Measurements from ENCODE around the gene PIGBOS1.

DNA sequence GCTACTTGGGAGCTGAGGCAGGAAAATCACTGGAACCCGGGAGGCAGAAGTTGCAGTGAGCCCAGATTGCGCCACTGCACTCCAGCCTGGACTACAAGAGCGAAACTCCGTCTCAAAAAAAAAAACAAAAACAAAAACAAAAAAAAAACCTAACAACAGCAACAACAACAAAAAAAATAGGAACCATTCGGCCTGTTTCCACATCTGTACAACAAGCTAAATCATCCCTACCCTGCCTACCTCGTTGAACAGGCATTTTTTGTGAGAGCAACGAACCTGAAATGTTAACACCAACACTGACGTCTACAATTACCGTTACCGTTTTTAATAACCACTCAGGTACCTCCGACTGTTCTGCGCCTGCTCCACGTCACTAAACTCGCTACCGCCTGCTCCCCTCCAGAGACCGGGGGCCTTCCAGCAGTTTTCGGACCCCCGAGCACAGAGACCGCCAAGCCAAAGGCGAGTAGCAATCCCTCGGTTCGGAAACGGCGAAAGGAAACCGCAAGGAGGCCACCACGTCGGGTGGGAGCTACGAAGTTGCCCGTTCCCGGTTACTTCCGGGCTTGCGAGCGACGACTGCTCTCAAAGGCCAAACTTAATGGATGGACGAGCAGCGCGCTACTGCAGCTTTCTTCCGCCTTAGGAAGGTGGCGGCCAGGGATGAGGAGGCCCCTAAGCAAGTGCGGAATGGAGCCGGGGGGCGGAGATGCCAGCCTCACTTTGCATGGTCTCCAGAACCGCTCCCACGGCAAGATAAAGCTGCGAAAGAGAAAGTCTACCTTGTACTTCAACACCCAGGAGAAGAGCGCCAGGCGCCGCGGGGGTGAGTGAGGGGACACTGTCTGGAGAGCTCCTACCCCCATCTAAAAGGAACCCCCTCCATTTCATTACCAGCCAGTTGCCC lies at the start of gene PIGBOS1, which contains the start of gene PIGB:
- TF ChIP-seq, protein P1, sequence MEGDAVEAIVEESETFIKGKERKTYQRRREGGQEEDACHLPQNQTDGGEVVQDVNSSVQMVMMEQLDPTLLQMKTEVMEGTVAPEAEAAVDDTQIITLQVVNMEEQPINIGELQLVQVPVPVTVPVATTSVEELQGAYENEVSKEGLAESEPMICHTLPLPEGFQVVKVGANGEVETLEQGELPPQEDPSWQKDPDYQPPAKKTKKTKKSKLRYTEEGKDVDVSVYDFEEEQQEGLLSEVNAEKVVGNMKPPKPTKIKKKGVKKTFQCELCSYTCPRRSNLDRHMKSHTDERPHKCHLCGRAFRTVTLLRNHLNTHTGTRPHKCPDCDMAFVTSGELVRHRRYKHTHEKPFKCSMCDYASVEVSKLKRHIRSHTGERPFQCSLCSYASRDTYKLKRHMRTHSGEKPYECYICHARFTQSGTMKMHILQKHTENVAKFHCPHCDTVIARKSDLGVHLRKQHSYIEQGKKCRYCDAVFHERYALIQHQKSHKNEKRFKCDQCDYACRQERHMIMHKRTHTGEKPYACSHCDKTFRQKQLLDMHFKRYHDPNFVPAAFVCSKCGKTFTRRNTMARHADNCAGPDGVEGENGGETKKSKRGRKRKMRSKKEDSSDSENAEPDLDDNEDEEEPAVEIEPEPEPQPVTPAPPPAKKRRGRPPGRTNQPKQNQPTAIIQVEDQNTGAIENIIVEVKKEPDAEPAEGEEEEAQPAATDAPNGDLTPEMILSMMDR (IDR thresholded peaks at IDR 0.05): no peak
- TF ChIP-seq POLR2AphosphoS5 (IDR thresholded peaks at IDR 0.05): peak; percentile 49 to 97 (median 60)
